GM23338 (cell line): ENCODE measurements around the gene HNF1B. TPM values are rescaled to one million over a fixed set of nuclear protein-coding genes. Genes with fewer than 3 reads are reported as not detected.

Experiments
- ATAC-seq: fragments of 200-7000 bp; cut with Tn5 transposase; 3 replicates; pipeline ENCODE4 v1.9.1; 2020
- DNase-seq: peaks from one replicate; pipeline ENCODE4 v3.0.0-alpha.2; 2015; ENCODE audit warnings: low spot score
- H2AFZ ChIP-seq: fragments of 200-600 bp; sonication (generic); 2 replicates; pipeline ENCODE4 v1.8.0; 2016; ENCODE audit warnings: antibody characterized with exemption, mild to moderate bottlenecking, moderate library complexity
- H3F3A ChIP-seq: fragments of 200-600 bp; sonication (generic); replicated peaks from 2 replicates; pipeline ENCODE4 v1.8.0; 2017; ENCODE audit warnings: antibody characterized with exemption, mixed run types, low read depth
- H3K27ac ChIP-seq: fragments of 200-600 bp; sonication (generic); 2 replicates; pipeline ENCODE4 v1.6.1; 2016; ENCODE audit warnings: low read depth
- H3K27me3 ChIP-seq: fragments of 200-600 bp; sonication (generic); 2 replicates; pipeline ENCODE4 v1.8.0; 2016; ENCODE audit warnings: mild to moderate bottlenecking, mixed run types, moderate library complexity; ENCODE audit not compliant: insufficient read depth
- H3K36me3 ChIP-seq: fragments of 200-600 bp; sonication (generic); 2 replicates; pipeline ENCODE4 v1.8.0; 2016; ENCODE audit warnings: mild to moderate bottlenecking; ENCODE audit not compliant: insufficient read depth
- H3K4me1 ChIP-seq: fragments of 200-600 bp; sonication (generic); 2 replicates; pipeline ENCODE4 v1.8.0; 2016; ENCODE audit warnings: mild to moderate bottlenecking, moderate library complexity; ENCODE audit not compliant: insufficient read depth
- H3K4me2 ChIP-seq: fragments of 200-600 bp; sonication (generic); 2 replicates; pipeline ENCODE4 v1.7.1; 2017; ENCODE audit warnings: mixed run types
- H3K4me3 ChIP-seq: fragments of 200-600 bp; sonication (generic); 2 replicates; pipeline ENCODE4 v1.6.1; 2016; ENCODE audit warnings: mixed run types
- H3K79me2 ChIP-seq: fragments of 200-600 bp; sonication (generic); replicated peaks from 2 replicates; pipeline ENCODE4 v1.8.0; 2017; ENCODE audit warnings: mild to moderate bottlenecking; ENCODE audit not compliant: insufficient read depth
- H3K9me2 ChIP-seq: fragments of 200-600 bp; sonication (generic); 2 replicates; pipeline ENCODE4 v1.8.0; 2017; ENCODE audit not compliant: insufficient read depth
- H4K20me1 ChIP-seq: fragments of 200-600 bp; sonication (generic); replicated peaks from 2 replicates; pipeline ENCODE4 v1.8.0; 2017; ENCODE audit warnings: mild to moderate bottlenecking; ENCODE audit not compliant: insufficient read depth
- H3K27ac Mint-ChIP-seq: 2 replicates; pipeline ENCODE4 v1.8.0; 2020; ENCODE audit warnings: inconsistent platforms, mild to moderate bottlenecking, moderate library complexity, mixed read lengths
- H3K27me3 Mint-ChIP-seq: 3 replicates; pipeline ENCODE4 v1.8.0; 2022; ENCODE audit warnings: low read depth, mild to moderate bottlenecking, moderate library complexity, mixed read lengths, inconsistent platforms; ENCODE audit not compliant: insufficient read depth, poor library complexity
- H3K36me3 Mint-ChIP-seq: 3 replicates; pipeline ENCODE4 v1.8.0; 2021; ENCODE audit warnings: low read depth, mild to moderate bottlenecking, inconsistent platforms, moderate library complexity, mixed read lengths
- H3K4me1 Mint-ChIP-seq: 3 replicates; pipeline ENCODE4 v1.8.0; 2020; ENCODE audit warnings: mild to moderate bottlenecking, inconsistent platforms, mixed read lengths
- H3K4me3 Mint-ChIP-seq: 3 replicates; pipeline ENCODE4 v1.8.0; 2021; ENCODE audit warnings: moderate library complexity, mild to moderate bottlenecking, inconsistent platforms, mixed read lengths
- H3K9me3 Mint-ChIP-seq: 3 replicates; pipeline ENCODE4 v1.8.0; 2020; ENCODE audit warnings: moderate library complexity, mild to moderate bottlenecking, inconsistent platforms, mixed read lengths
- CREB1 ChIP-seq: fragments of 250-450 bp; sonication (Bioruptor Pico); IDR thresholded peaks from 2 replicates; pipeline ENCODE4 v1.5.0; 2020; ENCODE audit warnings: low read depth, mild to moderate bottlenecking, moderate library complexity
- EZH2 ChIP-seq: fragments of 200-600 bp; sonication (generic); IDR thresholded peaks from one replicate; pipeline ENCODE4 v1.8.0; 2017; ENCODE audit warnings: antibody characterized with exemption, mild to moderate bottlenecking, low read depth; ENCODE audit not compliant: unreplicated experiment
- EZH2phosphoT487 ChIP-seq: fragments of 200-600 bp; sonication (generic); IDR thresholded peaks from one replicate; pipeline ENCODE4 v1.8.1; 2018; ENCODE audit warnings: antibody characterized with exemption; ENCODE audit not compliant: unreplicated experiment
- NANOG ChIP-seq: IDR thresholded peaks from 2 replicates; pipeline ENCODE4 v1.6.1; 2016; ENCODE audit warnings: antibody characterized with exemption, borderline replicate concordance
- POLR2AphosphoS5 ChIP-seq: IDR thresholded peaks from 2 replicates; pipeline ENCODE4 v1.6.1; 2016; ENCODE audit warnings: antibody characterized with exemption, low read depth
- ZNF114 ChIP-seq: fragments of 250-450 bp; sonication (Bioruptor Pico); IDR thresholded peaks from 2 replicates; pipeline ENCODE4 v1.5.0; 2020; ENCODE audit warnings: mild to moderate bottlenecking, moderate library complexity
- ZNF331 ChIP-seq: fragments of 250-450 bp; sonication (Bioruptor Pico); IDR thresholded peaks from 2 replicates; pipeline ENCODE4 v1.5.0; 2020; ENCODE audit warnings: low read depth, mild to moderate bottlenecking, moderate library complexity
- polyA plus RNA-seq: library from polyadenylated mRNA; unstranded; fragments of >200 nt; fragmentation: Nextera tagmentation; extraction: Ambion mirVana; gene quantifications from 2 replicates; pipeline ENCODE4 v1.2.1, GENCODE V29; 2016
- total RNA-seq: library from RNA; depleted of rRNA; stranded (reverse); fragments of >200 nt; shearing (Covaris generic); gene quantifications from 2 replicates; pipeline ENCODE4 v1.2.3, GENCODE V29; 2014
- TF ChIP-seq, protein P1 (sequence below): IDR thresholded peaks from one replicate; pipeline ENCODE4 v1.6.1; 2018; ENCODE audit warnings: antibody characterized with exemption; ENCODE audit not compliant: unreplicated experiment
- TF ChIP-seq, protein P2 (sequence below): IDR thresholded peaks from 2 replicates; pipeline ENCODE4 v1.6.1; 2016; ENCODE audit warnings: antibody characterized with exemption
- TF ChIP-seq, protein P3 (sequence below): fragments of 250-450 bp; sonication (Bioruptor Pico); IDR thresholded peaks from 2 replicates; pipeline ENCODE4 v1.5.0; 2020; ENCODE audit warnings: mild to moderate bottlenecking, moderate library complexity

Gene HNF1B
- total and polyA plus RNA-seq, 2 experiments from 2014 or later: 0.07 to 0.19 TPM

DNA sequence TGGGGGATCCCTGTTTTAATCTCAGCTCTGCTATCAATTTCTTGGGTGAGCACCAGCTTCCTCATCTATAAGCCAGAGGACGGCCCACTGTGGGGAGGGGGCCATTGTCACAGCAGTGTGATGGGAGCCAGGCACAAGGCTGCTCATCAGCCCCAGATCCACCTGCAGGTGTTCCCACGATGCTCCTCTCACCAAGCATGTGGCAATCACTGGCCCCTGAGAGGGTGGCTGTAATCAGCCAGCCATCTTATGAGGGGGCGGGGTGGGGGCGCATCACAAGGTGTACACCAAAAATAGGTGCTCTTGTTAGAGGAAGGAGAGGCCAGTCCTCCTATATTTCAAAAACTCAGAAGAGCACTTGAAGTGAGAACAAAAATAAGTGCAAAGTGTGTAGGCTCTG is 31.2 kb downstream of the HNF1B start (continued):
- TF ChIP-seq, protein P1, sequence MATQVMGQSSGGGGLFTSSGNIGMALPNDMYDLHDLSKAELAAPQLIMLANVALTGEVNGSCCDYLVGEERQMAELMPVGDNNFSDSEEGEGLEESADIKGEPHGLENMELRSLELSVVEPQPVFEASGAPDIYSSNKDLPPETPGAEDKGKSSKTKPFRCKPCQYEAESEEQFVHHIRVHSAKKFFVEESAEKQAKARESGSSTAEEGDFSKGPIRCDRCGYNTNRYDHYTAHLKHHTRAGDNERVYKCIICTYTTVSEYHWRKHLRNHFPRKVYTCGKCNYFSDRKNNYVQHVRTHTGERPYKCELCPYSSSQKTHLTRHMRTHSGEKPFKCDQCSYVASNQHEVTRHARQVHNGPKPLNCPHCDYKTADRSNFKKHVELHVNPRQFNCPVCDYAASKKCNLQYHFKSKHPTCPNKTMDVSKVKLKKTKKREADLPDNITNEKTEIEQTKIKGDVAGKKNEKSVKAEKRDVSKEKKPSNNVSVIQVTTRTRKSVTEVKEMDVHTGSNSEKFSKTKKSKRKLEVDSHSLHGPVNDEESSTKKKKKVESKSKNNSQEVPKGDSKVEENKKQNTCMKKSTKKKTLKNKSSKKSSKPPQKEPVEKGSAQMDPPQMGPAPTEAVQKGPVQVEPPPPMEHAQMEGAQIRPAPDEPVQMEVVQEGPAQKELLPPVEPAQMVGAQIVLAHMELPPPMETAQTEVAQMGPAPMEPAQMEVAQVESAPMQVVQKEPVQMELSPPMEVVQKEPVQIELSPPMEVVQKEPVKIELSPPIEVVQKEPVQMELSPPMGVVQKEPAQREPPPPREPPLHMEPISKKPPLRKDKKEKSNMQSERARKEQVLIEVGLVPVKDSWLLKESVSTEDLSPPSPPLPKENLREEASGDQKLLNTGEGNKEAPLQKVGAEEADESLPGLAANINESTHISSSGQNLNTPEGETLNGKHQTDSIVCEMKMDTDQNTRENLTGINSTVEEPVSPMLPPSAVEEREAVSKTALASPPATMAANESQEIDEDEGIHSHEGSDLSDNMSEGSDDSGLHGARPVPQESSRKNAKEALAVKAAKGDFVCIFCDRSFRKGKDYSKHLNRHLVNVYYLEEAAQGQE: no peak
- no peak for TF ChIP-seq POLR2AphosphoS5
- TF ChIP-seq NANOG: no peak
- TF ChIP-seq EZH2phosphoT487: no peak

DNA sequence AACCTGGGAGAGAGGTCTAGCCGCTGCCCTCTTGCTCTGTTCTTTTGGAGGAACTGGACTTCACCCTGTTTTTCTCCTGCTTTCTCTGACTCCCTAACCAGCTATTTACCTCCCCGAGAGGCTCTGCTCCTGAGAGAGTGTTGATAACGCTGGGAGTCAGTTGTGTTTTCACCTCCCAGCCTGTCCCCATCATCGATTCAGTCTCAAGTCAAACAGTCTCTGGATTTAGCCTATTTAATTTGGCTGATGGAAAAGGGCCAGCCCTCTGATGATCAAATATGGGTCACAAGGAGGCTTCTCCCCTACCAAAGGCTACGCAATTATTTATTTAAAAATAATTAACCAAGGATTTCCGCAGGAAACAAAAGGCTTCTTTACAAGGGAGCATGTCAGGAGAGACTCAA is 31.8 kb downstream of the HNF1B start:
- no peak for ATAC-seq

DNA sequence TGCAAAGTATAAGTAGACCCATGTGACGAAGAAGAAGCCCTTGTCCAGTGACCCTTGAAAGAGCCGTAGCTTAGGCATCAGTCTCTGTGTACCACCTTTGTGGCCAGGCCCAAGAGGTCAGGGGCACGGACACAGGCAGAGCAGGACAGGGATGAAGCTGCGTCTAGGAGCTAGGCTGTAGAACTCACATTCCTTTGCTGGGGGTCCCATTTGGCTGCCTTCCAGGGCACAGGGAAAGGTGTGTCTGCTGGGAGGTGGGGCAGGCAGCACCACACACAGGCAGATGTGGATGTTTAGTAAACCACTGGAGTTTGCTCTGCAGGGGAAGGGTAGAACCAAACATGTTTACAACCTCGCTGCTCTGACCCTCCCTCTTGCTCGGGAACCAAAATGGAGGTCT is 33.7 kb downstream of the HNF1B start:
- DNase-seq (no peak), ATAC-seq (no peak)
- peaks cover 7% of the 10 kb centered on the region for H3K27me3 Mint-ChIP-seq
- no peak overlapping the region for H3K4me2 ChIP-seq
- H3K4me3 Mint-ChIP-seq: no peak overlapping the region
- peak overlapping the region; percentile 97 for H3K27ac Mint-ChIP-seq
- H3K27ac ChIP-seq: no peak overlapping the region; the same call in 1 of the 2 replicates
- peak overlapping the region; percentile 5; the same call in 1 of the 2 replicates for H2AFZ ChIP-seq
- H3K27me3 ChIP-seq: no peaks in the 10 kb centered on the region
- peaks cover 7% of the 10 kb centered on the region for H3K9me2 ChIP-seq
- H3F3A ChIP-seq: no peaks in the 10 kb centered on the region
- H3K79me2 ChIP-seq: no peaks in the 10 kb centered on the region
- no peak overlapping the region for H3K4me3 ChIP-seq
- no peaks in the 10 kb centered on the region; the same call in 2 of the 3 replicates for H3K9me3 Mint-ChIP-seq
- H4K20me1 ChIP-seq: no peaks in the 10 kb centered on the region
- peaks cover 5% of the 10 kb centered on the region; the same call in 1 of the 2 replicates for H3K4me1 ChIP-seq
- peaks cover 21% of the 10 kb centered on the region for H3K4me1 Mint-ChIP-seq
- H3K36me3 ChIP-seq: no peaks in the 10 kb centered on the region
- no peaks in the 10 kb centered on the region for H3K36me3 Mint-ChIP-seq
- TF ChIP-seq, protein P2, sequence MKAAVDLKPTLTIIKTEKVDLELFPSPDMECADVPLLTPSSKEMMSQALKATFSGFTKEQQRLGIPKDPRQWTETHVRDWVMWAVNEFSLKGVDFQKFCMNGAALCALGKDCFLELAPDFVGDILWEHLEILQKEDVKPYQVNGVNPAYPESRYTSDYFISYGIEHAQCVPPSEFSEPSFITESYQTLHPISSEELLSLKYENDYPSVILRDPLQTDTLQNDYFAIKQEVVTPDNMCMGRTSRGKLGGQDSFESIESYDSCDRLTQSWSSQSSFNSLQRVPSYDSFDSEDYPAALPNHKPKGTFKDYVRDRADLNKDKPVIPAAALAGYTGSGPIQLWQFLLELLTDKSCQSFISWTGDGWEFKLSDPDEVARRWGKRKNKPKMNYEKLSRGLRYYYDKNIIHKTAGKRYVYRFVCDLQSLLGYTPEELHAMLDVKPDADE: no peak
- TF ChIP-seq, protein P3, sequence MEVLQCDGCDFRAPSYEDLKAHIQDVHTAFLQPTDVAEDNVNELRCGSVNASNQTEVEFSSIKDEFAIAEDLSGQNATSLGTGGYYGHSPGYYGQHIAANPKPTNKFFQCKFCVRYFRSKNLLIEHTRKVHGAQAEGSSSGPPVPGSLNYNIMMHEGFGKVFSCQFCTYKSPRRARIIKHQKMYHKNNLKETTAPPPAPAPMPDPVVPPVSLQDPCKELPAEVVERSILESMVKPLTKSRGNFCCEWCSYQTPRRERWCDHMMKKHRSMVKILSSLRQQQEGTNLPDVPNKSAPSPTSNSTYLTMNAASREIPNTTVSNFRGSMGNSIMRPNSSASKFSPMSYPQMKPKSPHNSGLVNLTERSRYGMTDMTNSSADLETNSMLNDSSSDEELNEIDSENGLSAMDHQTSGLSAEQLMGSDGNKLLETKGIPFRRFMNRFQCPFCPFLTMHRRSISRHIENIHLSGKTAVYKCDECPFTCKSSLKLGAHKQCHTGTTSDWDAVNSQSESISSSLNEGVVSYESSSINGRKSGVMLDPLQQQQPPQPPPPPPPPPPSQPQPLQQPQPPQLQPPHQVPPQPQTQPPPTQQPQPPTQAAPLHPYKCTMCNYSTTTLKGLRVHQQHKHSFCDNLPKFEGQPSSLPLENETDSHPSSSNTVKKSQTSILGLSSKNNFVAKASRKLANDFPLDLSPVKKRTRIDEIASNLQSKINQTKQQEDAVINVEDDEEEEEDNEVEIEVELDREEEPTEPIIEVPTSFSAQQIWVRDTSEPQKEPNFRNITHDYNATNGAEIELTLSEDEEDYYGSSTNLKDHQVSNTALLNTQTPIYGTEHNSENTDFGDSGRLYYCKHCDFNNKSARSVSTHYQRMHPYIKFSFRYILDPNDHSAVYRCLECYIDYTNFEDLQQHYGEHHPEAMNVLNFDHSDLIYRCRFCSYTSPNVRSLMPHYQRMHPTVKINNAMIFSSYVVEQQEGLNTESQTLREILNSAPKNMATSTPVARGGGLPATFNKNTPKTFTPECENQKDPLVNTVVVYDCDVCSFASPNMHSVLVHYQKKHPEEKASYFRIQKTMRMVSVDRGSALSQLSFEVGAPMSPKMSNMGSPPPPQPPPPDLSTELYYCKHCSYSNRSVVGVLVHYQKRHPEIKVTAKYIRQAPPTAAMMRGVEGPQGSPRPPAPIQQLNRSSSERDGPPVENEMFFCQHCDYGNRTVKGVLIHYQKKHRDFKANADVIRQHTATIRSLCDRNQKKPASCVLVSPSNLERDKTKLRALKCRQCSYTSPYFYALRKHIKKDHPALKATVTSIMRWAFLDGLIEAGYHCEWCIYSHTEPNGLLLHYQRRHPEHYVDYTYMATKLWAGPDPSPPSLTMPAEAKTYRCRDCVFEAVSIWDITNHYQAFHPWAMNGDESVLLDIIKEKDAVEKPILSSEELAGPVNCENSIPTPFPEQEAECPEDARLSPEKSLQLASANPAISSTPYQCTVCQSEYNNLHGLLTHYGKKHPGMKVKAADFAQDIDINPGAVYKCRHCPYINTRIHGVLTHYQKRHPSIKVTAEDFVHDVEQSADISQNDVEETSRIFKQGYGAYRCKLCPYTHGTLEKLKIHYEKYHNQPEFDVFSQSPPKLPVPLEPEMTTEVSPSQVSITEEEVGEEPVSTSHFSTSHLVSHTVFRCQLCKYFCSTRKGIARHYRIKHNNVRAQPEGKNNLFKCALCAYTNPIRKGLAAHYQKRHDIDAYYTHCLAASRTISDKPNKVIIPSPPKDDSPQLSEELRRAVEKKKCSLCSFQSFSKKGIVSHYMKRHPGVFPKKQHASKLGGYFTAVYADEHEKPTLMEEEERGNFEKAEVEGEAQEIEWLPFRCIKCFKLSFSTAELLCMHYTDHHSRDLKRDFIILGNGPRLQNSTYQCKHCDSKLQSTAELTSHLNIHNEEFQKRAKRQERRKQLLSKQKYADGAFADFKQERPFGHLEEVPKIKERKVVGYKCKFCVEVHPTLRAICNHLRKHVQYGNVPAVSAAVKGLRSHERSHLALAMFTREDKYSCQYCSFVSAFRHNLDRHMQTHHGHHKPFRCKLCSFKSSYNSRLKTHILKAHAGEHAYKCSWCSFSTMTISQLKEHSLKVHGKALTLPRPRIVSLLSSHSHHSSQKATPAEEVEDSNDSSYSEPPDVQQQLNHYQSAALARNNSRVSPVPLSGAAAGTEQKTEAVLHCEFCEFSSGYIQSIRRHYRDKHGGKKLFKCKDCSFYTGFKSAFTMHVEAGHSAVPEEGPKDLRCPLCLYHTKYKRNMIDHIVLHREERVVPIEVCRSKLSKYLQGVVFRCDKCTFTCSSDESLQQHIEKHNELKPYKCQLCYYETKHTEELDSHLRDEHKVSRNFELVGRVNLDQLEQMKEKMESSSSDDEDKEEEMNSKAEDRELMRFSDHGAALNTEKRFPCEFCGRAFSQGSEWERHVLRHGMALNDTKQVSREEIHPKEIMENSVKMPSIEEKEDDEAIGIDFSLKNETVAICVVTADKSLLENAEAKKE: no peak
- no peak for TF ChIP-seq ZNF114

More for the DNA sequence above, 31.8 kb downstream of the HNF1B start:
- H3K9me3 Mint-ChIP-seq: no peaks in the 10 kb centered on the region; the same call in 2 of the 3 replicates
- H3K27me3 Mint-ChIP-seq: peaks cover 7% of the 10 kb centered on the region
- H3K4me3 Mint-ChIP-seq: no peak overlapping the region
- H3K27ac Mint-ChIP-seq: no peak overlapping the region
- Histone ChIP-seq H3F3A (no peaks in the 10 kb centered on the region), H3K4me3 (no peak overlapping the region), H3K4me2 (no peak overlapping the region), H3K79me2 (no peaks in the 10 kb centered on the region), H3K36me3 (no peaks in the 10 kb centered on the region), H3K9me2 (peaks cover 7% of the 10 kb centered on the region), H3K4me1 (peaks cover 5% of the 10 kb centered on the region; the same call in 1 of the 2 replicates), H4K20me1 (no peaks in the 10 kb centered on the region), H2AFZ (no peak overlapping the region), H3K27ac (no peak overlapping the region), H3K27me3 (no peaks in the 10 kb centered on the region)
- H3K36me3 Mint-ChIP-seq: no peaks in the 10 kb centered on the region
- no peak for TF ChIP-seq CREB1
- no peak for TF ChIP-seq EZH2
- no peak for TF ChIP-seq ZNF331 (CRISPR knock-in tag)
- no peak for TF ChIP-seq EZH2phosphoT487
- TF ChIP-seq POLR2AphosphoS5: no peak
- peaks cover 25% of the 10 kb centered on the region for H3K4me1 Mint-ChIP-seq
- DNase-seq: no peak
